SK-N-SH (cell line): ENCODE measurements around the gene UTRN. TPM values are rescaled to one million over a fixed set of nuclear protein-coding genes. Genes with fewer than 3 reads are reported as not detected.

ENCODE experiments used
- CTCF ChIA-PET: fragments of 300-600, 350-600 bp; formaldehyde crosslinking; extraction: SDS; loops from one replicate; lab custom pipeline; 2021; lab: Yijun Ruan, JAX
- POLR2A ChIA-PET: fragments of 350-600 bp; sonication (Branson Sonifier 250); formaldehyde crosslinking; extraction: SDS; loops from one replicate; lab custom pipeline; 2020; ENCODE audit warnings: antibody characterized with exemption, inconsistent platforms; lab: Yijun Ruan, JAX
- DNase-seq: peaks from one replicate; pipeline ENCODE4 v3.0.0; 2012
- H2AFZ ChIP-seq: fragments of 200-600 bp; sonication (generic); 2 replicates; pipeline ENCODE4 v1.8.1; 2016; ENCODE audit warnings: antibody characterized with exemption, mild to moderate bottlenecking, low read depth
- H3F3A ChIP-seq: fragments of 200-600 bp; sonication (generic); replicated peaks from 2 replicates; pipeline ENCODE3; 2016; ENCODE audit warnings: antibody characterized with exemption, mild to moderate bottlenecking; ENCODE audit not compliant: insufficient read depth
- H3K27ac ChIP-seq, 2 experiments: fragments of 200-500 bp in 1 of 2; fragments of 200-600 bp in 1 of 2; sonication (Bioruptor generic) in 1 of 2; sonication (generic), shearing (Covaris generic) in 1 of 2; 2 replicates each; pipeline versions ENCODE4 v1.5.1 to v1.6.1; 2014 to 2016; ENCODE audit warnings: low read depth in 2 of 2, inconsistent platforms in 1 of 2, low read length in 1 of 2, mild to moderate bottlenecking in 1 of 2, mixed read lengths in 1 of 2
- H3K27me3 ChIP-seq: fragments of 200-600 bp; sonication (generic), shearing (Covaris generic); 2 replicates; pipeline ENCODE4 v1.6.1; 2016; ENCODE audit warnings: mixed run types; ENCODE audit not compliant: insufficient read depth
- H3K36me3 ChIP-seq, 2 experiments: fragments of 200-500 bp in 1 of 2; fragments of 200-600 bp in 1 of 2; sonication (Bioruptor generic) in 1 of 2; sonication (generic) in 1 of 2; replicated peaks in 1 of 2; 2 replicates each; pipeline versions ENCODE3 to v1.5.1; 2014 to 2016; ENCODE audit warnings: low read length in 1 of 2, mild to moderate bottlenecking in 1 of 2; ENCODE audit not compliant: insufficient read depth in 2 of 2, control insufficient read depth in 1 of 2
- H3K4me1 ChIP-seq, 2 experiments: fragments of 200-500 bp in 1 of 2; fragments of 200-600 bp in 1 of 2; sonication (Bioruptor generic) in 1 of 2; sonication (generic), shearing (Covaris generic) in 1 of 2; 2 replicates each; pipeline versions ENCODE4 v1.5.1 to v1.6.1; 2014 to 2016; ENCODE audit warnings: low read depth in 1 of 2, low read length in 1 of 2, mixed run types in 1 of 2; ENCODE audit not compliant: insufficient read depth in 2 of 2, control insufficient read depth in 1 of 2
- H3K4me2 ChIP-seq: fragments of 200-600 bp; sonication (generic), shearing (Covaris generic); 2 replicates; pipeline ENCODE4 v1.6.1; 2017; ENCODE audit warnings: mixed run types
- H3K4me3 ChIP-seq, 2 experiments: fragments of 200-500 bp in 1 of 2; fragments of 200-600 bp in 1 of 2; sonication (Bioruptor generic) in 1 of 2; sonication (generic), shearing (Covaris generic) in 1 of 2; 2 replicates each; pipeline versions ENCODE4 v1.5.1 to v1.8.1; 2014 to 2016; ENCODE audit warnings: low read depth in 2 of 2, inconsistent platforms in 1 of 2, low read length in 1 of 2, mild to moderate bottlenecking in 1 of 2, mixed read lengths in 1 of 2, moderate library complexity in 1 of 2
- H3K79me2 ChIP-seq: fragments of 200-600 bp; sonication (generic); 2 replicates; pipeline ENCODE4 v1.8.1; 2017; ENCODE audit warnings: mild to moderate bottlenecking; ENCODE audit not compliant: insufficient read depth
- H3K9ac ChIP-seq: fragments of 200-600 bp; sonication (generic); 2 replicates; pipeline ENCODE4 v1.6.1; 2017; ENCODE audit warnings: mixed run types
- H3K9me2 ChIP-seq: fragments of 200-600 bp; sonication (generic); 2 replicates; pipeline ENCODE4 v1.6.1; 2017; ENCODE audit warnings: mixed run types
- H3K9me3 ChIP-seq: fragments of 200-600 bp; sonication (generic); 2 replicates; pipeline ENCODE4 v1.6.1; 2017; ENCODE audit warnings: mixed run types, mild to moderate bottlenecking, moderate library complexity
- H4K20me1 ChIP-seq: fragments of 200-600 bp; sonication (generic); 2 replicates; pipeline ENCODE4 v1.6.1; 2017; ENCODE audit warnings: mild to moderate bottlenecking, mixed run types; ENCODE audit not compliant: insufficient read depth
- ELF1 ChIP-seq: IDR thresholded peaks from 2 replicates; pipeline ENCODE4 v1.4.0; 2012
- EP300 ChIP-seq, 2 experiments: IDR thresholded peaks; 2 replicates each; pipeline versions ENCODE4 v1.4.0 to v1.6.1; 2012; ENCODE audit warnings: borderline replicate concordance in 1 of 2, low read depth in 1 of 2, low read length in 1 of 2
- FOSL2 ChIP-seq: IDR thresholded peaks from 2 replicates; pipeline ENCODE4 v1.4.0; 2012; ENCODE audit warnings: low read depth, mild to moderate bottlenecking, moderate library complexity, borderline replicate concordance
- GABPA ChIP-seq: IDR thresholded peaks from 2 replicates; pipeline ENCODE4 v1.4.0; 2012; ENCODE audit warnings: low read depth, mild to moderate bottlenecking
- JUND ChIP-seq: IDR thresholded peaks from 2 replicates; pipeline ENCODE4 v1.4.0; 2012
- NFIC ChIP-seq: IDR thresholded peaks from 2 replicates; pipeline ENCODE4 v1.4.0; 2012; ENCODE audit warnings: borderline replicate concordance
- RFX5 ChIP-seq: IDR thresholded peaks from 2 replicates; pipeline ENCODE4 v1.6.1; 2012; ENCODE audit warnings: mild to moderate bottlenecking, improper control_type of control experiment, low read length
- RXRA ChIP-seq: IDR thresholded peaks from 2 replicates; pipeline ENCODE4 v1.4.0; 2012; ENCODE audit warnings: low read depth, mild to moderate bottlenecking, borderline replicate concordance
- SMC3 ChIP-seq: IDR thresholded peaks from 2 replicates; pipeline ENCODE4 v1.6.1; 2012; ENCODE audit warnings: low read depth, low read length, improper control_type of control experiment
- TCF12 ChIP-seq: IDR thresholded peaks from 2 replicates; pipeline ENCODE4 v1.4.0; 2012
- TEAD4 ChIP-seq: IDR thresholded peaks from 2 replicates; pipeline ENCODE4 v1.4.0; 2012; ENCODE audit warnings: mild to moderate bottlenecking, borderline replicate concordance; ENCODE audit not compliant: insufficient read depth
- YY1 ChIP-seq: IDR thresholded peaks from 2 replicates; pipeline ENCODE4 v1.4.0; 2012; ENCODE audit warnings: low read depth, mild to moderate bottlenecking
- WGBS: methylation state at CpG from one replicate; pipeline ENCODE4 v1.1.6; 2017; ENCODE audit warnings: low lambda C conversion rate; 5-methylcytosine and 5-hydroxymethylcytosine counted together
- polyA plus RNA-seq, 3 experiments: library from polyadenylated mRNA; depleted of rRNA; stranded (reverse); fragments of >200 nt; gene quantifications; 2 replicates each; pipeline ENCODE4 v1.2.3, GENCODE V29; 2012
- TF ChIP-seq, protein P1 (sequence below): IDR thresholded peaks from 2 replicates; pipeline ENCODE4; 2012
- TF ChIP-seq, protein P2 (sequence below): IDR thresholded peaks from 2 replicates; pipeline ENCODE4 v1.6.1; 2012; ENCODE audit warnings: mild to moderate bottlenecking, low read depth, low read length, moderate library complexity
- TF ChIP-seq, protein P3 (sequence below): fragments of 150-350 bp; IDR thresholded peaks from 2 replicates; pipeline ENCODE4 v1.6.1; 2017; ENCODE audit warnings: antibody characterized with exemption, low read length, low read depth, borderline replicate concordance
- TF ChIP-seq, protein P4 (sequence below): IDR thresholded peaks from 2 replicates; pipeline ENCODE4 v1.4.0; 2012; ENCODE audit warnings: low read depth, borderline replicate concordance

UTRN gene
- polyA plus RNA-seq, 1 of the 3 experiments (the other 2 are of a cell fraction) = 6.8 TPM

DNA sequence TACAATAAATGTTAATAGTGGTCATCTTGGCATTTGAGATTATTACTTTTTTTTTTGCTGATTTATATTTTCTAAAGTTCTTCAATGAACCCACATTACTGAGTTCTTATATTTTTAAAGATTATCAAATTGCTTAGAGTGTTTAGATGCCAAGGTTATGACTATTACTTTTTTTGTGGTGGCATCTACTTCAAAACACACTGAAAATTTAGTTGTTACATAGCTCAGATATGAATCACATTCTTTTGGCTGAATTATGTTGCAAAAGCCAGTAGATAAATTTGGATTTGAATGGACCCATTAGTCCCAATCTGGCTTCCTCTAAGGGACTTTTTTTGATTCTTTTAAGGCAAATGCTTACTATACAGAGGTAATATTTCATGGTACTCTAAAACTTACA, 8.9 kb downstream of the UTRN start:
- H3K4me2 ChIP-seq = peak overlapping the region; percentile 47
- no peak for DNase-seq
- 0 out of 2 replicates have a peak, but pooled peaks have one; percentile 22 for TF ChIP-seq TCF12
- TF ChIP-seq NFIC = peak; percentile 25; the same call in 1 of the 2 replicates
- TF ChIP-seq TEAD4 = peak; percentile 81
- TF ChIP-seq EP300 (IDR thresholded peaks at IDR 0.05; ENCODE audit: borderline replicate concordance in 1 of 2, low read depth in 1 of 2, low read length in 1 of 2) = peak in 1 of 2 experiments; percentile 50; a peak in 1 of 4 replicates
- no peak for TF ChIP-seq RFX5
- peak; percentile 70; the same call in 1 of the 2 replicates for TF ChIP-seq FOSL2
- TF ChIP-seq JUND = peak; percentile 83
- TF ChIP-seq, protein P1, sequence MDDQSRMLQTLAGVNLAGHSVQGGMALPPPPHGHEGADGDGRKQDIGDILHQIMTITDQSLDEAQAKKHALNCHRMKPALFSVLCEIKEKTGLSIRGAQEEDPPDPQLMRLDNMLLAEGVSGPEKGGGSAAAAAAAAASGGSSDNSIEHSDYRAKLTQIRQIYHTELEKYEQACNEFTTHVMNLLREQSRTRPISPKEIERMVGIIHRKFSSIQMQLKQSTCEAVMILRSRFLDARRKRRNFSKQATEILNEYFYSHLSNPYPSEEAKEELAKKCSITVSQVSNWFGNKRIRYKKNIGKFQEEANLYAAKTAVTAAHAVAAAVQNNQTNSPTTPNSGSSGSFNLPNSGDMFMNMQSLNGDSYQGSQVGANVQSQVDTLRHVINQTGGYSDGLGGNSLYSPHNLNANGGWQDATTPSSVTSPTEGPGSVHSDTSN = peak; percentile 36; the same call in 1 of the 2 replicates
- TF ChIP-seq, protein P2, sequence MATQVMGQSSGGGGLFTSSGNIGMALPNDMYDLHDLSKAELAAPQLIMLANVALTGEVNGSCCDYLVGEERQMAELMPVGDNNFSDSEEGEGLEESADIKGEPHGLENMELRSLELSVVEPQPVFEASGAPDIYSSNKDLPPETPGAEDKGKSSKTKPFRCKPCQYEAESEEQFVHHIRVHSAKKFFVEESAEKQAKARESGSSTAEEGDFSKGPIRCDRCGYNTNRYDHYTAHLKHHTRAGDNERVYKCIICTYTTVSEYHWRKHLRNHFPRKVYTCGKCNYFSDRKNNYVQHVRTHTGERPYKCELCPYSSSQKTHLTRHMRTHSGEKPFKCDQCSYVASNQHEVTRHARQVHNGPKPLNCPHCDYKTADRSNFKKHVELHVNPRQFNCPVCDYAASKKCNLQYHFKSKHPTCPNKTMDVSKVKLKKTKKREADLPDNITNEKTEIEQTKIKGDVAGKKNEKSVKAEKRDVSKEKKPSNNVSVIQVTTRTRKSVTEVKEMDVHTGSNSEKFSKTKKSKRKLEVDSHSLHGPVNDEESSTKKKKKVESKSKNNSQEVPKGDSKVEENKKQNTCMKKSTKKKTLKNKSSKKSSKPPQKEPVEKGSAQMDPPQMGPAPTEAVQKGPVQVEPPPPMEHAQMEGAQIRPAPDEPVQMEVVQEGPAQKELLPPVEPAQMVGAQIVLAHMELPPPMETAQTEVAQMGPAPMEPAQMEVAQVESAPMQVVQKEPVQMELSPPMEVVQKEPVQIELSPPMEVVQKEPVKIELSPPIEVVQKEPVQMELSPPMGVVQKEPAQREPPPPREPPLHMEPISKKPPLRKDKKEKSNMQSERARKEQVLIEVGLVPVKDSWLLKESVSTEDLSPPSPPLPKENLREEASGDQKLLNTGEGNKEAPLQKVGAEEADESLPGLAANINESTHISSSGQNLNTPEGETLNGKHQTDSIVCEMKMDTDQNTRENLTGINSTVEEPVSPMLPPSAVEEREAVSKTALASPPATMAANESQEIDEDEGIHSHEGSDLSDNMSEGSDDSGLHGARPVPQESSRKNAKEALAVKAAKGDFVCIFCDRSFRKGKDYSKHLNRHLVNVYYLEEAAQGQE = no peak
- no peak for TF ChIP-seq GABPA
- TF ChIP-seq, all 33 proteins: peak for 7
- no peaks in the 10 kb centered on the region for H4K20me1 ChIP-seq
- ChIA-PET POLR2A (no interaction called here), CTCF (no interaction called here)
- peaks cover 24% of the 10 kb centered on the region for H3K79me2 ChIP-seq
- no peaks in the 10 kb centered on the region for H3K27me3 ChIP-seq
- H3K9me2 ChIP-seq = no peaks in the 10 kb centered on the region
- H2AFZ ChIP-seq = no peak overlapping the region
- peak overlapping the region; percentile 72 to 84; a peak in 3 of 4 replicates for H3K27ac ChIP-seq
- H3K9ac ChIP-seq = no peak overlapping the region
- no peaks in the 10 kb centered on the region for H3K9me3 ChIP-seq
- no peak overlapping the region for H3K4me3 ChIP-seq
- peaks cover 0 to 3% of the 10 kb centered on the region in 2 experiments for H3K36me3 ChIP-seq
- H3K4me1 ChIP-seq = no peaks in the 10 kb centered on the region; a peak in 2 of 4 replicates
- peaks cover 15% of the 10 kb centered on the region for H3F3A ChIP-seq

DNA sequence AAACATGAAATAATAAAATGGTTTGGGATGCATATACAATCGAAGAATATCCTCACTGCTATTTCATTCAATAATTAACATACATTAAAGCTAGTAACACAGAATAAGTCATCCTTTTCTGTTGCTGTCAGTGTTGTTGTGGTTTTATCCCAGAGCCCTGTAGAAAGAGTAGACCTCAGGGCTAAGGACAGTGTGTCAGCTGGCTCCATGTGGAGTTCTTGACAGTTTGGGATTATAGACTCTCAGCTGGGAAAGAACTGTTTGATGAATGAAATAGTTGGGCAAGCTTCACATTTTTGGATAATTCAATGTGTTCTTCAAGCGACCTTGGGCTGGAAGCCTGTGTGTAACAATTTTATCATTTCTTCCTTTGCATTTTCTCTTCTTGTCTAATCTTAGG, 10.1 kb downstream of the UTRN start:
- H4K20me1 ChIP-seq = no peaks in the 10 kb centered on the region
- no peak for DNase-seq
- no peak overlapping the region for H3K4me3 ChIP-seq
- no peak overlapping the region for H2AFZ ChIP-seq
- H3K27ac ChIP-seq = peak overlapping the region in 1 of 2 experiments; percentile 16; a peak in 1 of 4 replicates
- H3K79me2 ChIP-seq = peaks cover 23% of the 10 kb centered on the region
- H3F3A ChIP-seq = peaks cover 15% of the 10 kb centered on the region
- no peaks in the 10 kb centered on the region for H3K9me2 ChIP-seq
- peaks cover 0 to 3% of the 10 kb centered on the region in 2 experiments for H3K36me3 ChIP-seq
- WGBS = 23% methylated on average over 2 of the region's 2 CpGs
- no peak overlapping the region for H3K9ac ChIP-seq
- H3K4me2 ChIP-seq = no peak overlapping the region
- H3K9me3 ChIP-seq = no peaks in the 10 kb centered on the region
- ChIA-PET CTCF (no interaction called here), POLR2A (no interaction called here)
- H3K4me1 ChIP-seq = no peaks in the 10 kb centered on the region; a peak in 2 of 4 replicates
- H3K27me3 ChIP-seq = no peaks in the 10 kb centered on the region
- no peak for TF ChIP-seq SMC3
- TF ChIP-seq RXRA = no peak
- TF ChIP-seq NFIC = no peak
- TF ChIP-seq, protein P1 = no peak
- TF ChIP-seq TCF12 = no peak
- TF ChIP-seq EP300 (IDR thresholded peaks at IDR 0.05; ENCODE audit: borderline replicate concordance in 1 of 2, low read depth in 1 of 2, low read length in 1 of 2) = no peak
- TF ChIP-seq, protein P3, sequence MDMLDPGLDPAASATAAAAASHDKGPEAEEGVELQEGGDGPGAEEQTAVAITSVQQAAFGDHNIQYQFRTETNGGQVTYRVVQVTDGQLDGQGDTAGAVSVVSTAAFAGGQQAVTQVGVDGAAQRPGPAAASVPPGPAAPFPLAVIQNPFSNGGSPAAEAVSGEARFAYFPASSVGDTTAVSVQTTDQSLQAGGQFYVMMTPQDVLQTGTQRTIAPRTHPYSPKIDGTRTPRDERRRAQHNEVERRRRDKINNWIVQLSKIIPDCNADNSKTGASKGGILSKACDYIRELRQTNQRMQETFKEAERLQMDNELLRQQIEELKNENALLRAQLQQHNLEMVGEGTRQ = no peak
- no peak for TF ChIP-seq YY1
- TF ChIP-seq, protein P4, sequence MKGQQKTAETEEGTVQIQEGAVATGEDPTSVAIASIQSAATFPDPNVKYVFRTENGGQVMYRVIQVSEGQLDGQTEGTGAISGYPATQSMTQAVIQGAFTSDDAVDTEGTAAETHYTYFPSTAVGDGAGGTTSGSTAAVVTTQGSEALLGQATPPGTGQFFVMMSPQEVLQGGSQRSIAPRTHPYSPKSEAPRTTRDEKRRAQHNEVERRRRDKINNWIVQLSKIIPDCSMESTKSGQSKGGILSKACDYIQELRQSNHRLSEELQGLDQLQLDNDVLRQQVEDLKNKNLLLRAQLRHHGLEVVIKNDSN = no peak
- no peak for TF ChIP-seq ELF1
- no peak for TF ChIP-seq TEAD4
- TF ChIP-seq RFX5 = no peak
- TF ChIP-seq GABPA = no peak
